GM21381 (cell line): ENCODE results near the gene TP53TG5.
"Not testable (repeated sequence)": the region's sequence is repeated elsewhere in the genome, so short reads cannot be mapped to it uniquely, and the experiment has no call there.

ENCODE experiments used
- ATAC-seq: cut with Tn5 transposase; IDR thresholded peaks from one replicate; pipeline ENCODE4 v1.9.1; 2021; ENCODE audit warnings: mild to moderate bottlenecking, moderate library complexity; ENCODE audit not compliant: unreplicated experiment

TP53TG5 gene

DNA sequence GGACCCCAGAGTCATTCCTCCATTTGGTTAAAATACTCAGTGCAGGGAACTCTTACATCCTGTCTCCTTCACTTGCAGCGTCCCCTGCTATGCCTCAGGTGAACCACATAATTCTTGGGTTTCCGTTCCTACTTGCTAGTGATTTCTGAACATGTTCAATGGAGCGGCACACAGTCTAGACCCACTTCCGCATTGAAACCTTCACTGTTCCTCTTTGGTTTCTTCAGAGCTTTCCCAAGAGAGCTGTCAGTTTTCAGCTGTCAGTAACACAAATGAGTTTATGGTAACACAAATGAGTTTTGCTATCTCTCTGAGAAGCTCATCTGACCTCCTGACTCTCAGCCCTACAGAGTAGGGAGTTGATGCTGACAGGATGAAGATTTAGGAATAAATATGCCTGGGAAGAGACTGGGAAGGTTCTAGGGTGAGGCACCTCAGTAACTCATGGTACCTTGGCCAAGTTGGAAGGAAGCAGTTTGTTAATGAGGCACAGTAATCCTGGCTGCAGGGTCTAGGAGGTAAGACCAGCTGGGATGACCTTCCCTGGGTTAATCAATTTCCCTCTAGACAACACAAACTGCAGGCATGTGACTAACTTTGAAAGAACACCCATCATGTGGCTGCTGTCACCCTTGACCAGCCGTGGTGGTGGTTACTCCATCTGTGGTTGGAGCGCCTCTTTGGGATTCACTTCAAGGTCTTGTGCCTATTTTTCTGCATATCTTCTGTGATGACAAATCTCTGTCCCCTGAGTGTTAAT lies 9.7 kb downstream of the TP53TG5 start:
- peak; percentile 71 for ATAC-seq

DNA sequence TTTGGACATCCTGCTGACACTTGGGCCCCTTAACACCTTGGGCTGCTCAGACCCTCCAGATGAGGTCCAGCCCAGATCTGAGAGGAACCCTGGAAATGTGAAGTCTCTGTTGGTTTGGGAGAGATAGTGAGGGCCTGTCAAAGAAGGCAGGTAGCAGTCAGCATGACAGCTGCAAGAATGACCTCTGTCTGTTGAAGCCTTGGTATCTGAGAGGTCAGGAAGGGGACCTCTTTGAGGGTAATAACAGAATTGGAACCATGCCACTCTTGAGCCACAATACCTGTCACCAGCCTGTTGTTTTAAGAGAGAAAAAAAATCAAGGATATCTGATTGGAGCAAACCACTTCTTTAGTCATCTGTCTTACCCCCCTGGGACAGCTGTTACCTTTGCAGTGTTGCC lies 11.0 kb downstream of the TP53TG5 start:
- ATAC-seq: no peak

DNA sequence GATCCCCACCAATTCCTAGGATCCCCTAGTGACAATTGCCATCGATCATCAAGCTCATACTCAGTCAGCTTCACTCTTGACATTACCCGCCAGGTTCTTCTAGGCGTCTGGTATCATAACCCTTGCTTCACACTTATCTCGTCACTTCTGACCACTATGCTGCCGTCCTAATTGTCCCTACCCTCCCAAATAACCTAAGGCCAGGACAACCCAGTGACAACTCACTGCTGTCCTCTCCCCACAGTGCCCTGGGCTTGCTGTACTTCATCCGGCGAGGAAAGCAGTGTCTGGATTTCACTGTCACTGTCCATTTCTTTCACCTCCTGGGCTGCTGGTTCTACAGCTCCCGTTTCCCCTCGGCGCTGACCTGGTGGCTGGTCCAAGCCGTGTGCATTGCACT lies 11.5 kb downstream of the TP53TG5 start:
- ATAC-seq: no peak

DNA sequence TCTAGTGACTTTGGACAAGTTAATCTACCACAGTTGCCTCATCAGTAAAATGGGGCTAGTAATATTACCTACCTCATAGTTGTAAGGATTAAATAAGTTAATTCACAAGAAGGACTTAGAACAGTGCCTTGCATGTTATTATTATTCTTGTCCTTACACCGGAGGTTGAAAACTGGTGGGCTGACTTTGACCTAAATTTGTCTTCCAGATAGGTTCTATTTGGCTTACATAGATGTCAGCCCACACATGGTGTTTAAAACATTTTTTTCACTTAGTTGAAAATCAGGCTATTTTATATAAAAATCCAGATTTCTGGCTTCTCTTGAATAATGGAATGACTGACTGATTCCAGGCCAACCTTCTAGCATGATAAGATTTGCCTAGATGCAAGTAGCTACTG lies 11.9 kb downstream of the TP53TG5 start:
- no peak for ATAC-seq

DNA sequence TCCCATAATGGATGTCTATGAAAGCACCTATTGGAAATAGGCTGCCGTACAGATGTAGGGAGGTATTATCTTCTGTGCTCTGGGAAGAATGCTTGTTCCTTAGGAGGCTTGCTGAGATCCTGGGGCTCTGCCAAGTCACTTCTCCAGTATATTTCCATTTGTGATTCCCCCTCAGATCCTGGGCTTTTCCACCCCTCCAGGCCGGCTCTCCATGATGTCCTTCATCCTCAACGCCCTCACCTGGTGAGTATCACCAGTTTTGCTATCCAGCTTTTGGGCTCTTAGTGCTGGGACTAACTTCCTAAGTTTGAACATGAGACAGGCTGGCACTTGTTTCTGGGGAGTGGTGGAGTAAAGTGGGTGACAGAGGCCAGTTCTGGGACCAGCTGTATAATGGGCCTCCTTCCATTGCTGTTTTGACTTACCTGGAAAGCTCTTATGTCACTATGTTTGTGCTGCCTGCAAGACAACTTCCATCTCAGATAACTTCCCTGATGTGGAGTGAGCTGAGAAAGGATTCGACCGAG lies 12.6 kb downstream of the TP53TG5 start:
- no peak for ATAC-seq

DNA sequence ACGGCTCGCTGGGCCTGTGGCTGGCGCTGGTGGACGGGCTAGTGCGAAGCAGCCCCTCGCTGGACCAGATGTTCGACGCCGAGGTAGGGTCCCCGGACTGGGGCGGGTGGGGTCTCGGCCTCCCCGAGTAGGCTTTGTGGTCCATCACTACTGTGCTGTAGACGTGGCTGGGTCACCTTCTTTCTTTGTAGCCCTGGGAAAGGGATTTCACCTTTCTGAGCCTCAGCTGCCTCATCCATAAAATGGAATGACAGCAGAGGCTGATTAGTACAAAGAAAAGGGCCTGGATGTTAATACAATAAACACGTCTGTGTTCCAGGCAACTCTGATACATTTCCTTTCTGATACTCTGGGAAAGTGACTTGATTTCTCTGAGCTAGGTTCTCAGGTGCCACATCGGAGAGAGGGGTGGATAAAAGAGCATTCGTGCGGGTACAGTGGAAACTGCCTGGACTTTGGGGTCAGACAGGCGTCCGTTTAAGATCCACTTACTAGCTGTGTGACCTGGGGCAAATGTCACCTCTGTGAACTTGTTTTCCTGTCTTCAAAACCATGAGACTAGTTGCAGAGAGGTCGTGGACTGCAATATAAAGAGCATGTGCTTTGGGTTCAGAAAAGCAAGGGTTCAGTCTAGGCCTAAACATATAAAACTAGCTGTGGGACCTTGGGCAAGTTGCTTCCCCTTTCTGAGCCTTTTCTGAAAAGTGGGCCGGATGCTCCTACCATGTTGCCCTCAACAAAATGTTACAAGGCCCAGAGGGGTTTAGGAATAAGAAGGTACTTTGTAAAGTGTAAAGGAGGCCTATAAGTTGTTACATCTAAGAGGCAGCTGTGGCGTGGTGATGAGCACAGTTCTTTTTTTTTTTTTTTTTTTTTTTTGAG lies 14.3 kb downstream of the TP53TG5 start:
- no peak for ATAC-seq

DNA sequence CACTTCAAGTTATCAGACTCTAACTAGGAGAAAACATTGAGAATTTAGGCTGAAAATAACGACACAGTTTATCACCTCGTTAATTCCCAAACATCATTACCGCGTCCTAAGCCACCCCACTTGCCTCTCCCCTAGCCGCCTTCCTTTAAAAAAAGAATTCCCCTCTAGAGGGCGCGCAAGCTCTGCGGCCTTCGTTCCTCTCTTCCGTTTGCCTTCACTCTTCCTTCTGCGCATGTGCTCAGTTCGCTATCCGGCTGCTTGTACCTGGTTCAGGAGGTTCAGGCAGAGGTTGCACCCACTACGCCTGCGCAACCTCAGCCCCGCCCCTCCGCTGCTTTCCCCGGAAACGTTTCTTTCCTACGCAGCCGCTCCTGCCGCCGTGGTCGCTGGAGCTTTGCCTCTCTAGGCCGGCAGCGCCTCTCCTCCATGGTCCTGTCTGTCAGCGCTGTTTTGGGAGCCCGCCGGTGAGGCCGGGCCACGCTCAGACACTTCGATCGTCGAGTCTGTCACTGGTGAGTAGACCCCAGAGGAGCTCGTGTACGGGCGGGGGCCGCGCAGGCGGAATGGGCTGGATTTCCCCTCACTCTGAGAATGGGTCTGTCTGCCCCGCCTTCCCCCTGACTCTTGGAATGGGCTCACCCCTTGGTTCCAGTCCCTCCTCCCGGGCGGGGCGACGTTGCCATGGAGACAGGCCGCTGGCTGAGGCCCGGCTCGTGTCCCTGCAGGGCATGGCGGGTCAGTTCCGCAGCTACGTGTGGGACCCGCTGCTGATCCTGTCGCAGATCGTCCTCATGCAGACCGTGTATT lies 15.1 kb downstream of the TP53TG5 start, which contains the start of gene SYS1:
SYS1 (plus strand) TSS at position 353 of the 807 bp plus-strand sequence; CDS start at position 729, 376 bp downstream.
- ATAC-seq: peak; percentile 85

DNA sequence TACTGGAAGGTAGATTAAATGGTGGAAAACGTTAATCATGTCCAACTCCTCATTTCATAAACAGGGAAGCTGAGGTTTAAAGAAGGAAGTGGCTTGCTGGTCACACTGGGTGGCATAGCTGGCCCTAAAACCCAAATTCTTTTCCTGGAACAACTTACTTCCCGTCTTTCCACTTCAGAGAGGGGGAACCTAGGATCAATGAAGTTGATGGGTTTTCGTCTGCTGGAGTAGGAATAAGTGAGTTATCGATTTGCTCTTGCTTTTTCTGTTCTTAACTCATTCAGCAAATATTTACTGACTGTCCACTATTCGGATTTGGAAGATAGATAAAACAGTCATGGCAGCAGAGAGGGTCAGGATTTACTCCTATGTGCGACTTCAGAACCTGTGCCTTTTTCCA lies 16.3 kb downstream of the TP53TG5 start:
- no peak for ATAC-seq

DNA sequence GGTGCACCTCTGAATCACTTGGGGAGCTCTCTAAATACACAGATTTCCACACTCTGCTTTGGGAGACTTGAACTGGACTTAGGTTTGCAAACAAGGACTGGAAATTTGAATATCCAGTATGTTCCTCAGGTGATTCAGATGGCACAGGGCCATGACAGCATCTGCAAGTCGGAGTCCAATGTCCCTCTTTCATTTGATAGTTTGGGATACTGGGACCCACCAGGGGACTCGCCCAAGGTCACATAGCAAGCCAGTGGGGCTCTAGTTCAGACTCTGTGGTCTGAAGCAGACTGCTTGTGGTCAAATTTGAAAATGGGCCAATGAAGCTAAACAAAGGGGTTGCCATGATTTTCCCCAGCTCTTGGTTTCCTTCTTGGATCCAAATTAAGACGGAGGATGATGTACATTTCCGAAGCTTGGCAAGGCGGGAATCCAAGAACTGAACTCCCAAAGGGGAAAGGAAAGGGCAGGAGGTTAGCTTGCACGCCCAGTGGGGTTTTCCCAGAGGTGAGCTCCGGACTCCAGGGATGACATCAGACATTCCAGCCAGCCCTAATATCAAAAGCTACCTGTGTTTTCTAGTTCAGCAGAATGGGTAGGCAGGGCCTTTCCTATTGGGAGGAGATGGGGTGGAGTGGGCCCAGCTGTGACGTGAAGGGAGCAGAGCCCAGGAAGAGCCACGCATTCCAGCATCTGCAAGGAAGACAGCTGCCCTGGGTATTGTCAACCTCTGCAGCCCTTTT lies 18.5 kb downstream of the TP53TG5 start:
- no peak for ATAC-seq

DNA sequence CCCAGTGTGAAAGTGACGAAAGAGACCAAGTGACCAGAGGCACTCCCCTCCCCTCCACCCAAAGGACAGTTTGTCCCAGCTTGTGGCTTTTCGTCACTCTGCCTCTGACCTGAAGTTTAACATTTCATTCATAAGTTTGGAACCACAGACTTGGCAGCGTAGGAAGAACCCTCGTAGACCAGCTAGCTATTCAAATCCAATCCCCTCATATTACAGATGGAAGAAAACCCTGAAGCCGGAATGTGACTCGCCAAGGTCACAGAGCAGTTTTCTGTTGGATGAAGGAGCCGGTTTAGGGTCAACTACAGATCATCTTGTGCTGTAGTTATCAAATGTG lies 19.1 kb downstream of the TP53TG5 start:
- no peak for ATAC-seq

DNA sequence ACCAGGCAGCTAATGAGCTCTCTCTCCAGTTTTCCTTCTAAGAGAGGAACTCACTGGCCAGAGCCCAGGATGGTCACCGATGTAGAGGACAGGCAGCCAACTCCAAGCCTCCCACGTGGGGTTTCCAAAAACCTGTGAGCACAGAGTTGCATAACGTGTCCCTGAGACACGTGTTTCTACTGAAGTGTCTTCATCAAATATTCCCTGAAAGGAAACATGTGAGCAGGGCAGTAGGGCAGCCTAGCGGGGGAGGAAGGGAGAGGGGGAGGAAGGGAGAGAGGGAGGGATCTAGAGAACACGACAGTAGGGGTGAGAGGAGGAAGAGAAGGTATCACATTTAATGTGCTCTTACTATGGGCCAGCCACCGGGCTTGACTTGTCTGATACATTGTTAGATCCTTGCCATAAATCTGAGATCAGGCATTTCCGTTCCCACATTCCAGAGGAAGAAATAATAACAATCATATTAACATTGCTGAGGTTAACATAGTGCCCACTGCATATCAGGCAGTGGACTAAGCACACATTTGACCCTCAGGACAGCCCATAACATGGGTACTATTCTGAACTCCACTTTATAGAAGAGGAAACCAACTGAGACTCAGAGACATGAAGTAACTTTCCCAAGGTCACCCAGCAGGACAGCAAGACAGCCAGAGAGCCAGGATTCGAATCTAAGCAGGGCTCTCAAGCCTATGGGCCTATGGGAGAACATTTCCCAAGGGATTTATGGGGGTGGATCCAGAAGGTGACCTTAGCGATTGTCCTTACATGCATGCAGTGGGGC lies 19.6 kb downstream of the TP53TG5 start:
- no peak for ATAC-seq

DNA sequence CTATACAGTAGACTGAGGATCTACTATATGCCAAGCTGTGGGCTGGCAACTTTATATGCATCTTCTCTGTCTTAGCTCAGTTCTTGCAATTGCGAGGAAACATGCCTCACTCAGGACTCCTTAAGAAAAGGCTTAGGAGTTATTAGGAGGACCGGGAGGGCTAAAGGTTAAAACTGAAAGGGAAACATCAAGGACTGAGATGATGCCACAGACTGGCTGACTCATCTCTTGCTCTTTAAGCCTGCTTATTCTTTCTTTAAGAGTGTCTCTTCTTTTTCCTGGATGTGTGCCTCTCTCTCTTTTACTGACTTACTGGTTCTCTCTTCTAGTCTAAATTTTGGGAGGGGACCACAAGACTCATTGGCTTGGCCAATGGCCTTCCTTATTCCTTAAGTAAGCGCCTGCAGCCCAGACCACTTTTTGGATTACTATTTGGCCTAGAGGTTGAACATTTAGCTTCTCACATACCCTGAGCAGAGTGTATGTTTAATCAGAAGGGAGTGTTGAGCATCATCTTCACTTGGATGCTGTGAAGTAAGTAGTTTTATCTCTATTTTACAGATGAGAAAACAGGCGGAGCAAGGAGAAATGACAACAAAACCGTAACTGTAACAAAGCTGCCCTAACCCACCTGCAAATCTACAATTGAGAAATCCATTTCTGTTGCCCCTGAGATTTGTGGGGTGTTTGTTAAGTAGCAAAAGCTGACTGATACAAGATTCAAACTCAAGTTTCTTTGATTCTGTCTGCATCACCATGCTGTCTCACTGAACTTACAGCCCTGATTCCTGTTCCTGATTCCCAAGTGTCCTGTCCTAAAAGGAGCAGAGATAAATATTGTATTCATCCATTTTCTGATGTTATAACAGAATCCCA lies 22.7 kb downstream of the TP53TG5 start:
- ATAC-seq: no peak

DNA sequence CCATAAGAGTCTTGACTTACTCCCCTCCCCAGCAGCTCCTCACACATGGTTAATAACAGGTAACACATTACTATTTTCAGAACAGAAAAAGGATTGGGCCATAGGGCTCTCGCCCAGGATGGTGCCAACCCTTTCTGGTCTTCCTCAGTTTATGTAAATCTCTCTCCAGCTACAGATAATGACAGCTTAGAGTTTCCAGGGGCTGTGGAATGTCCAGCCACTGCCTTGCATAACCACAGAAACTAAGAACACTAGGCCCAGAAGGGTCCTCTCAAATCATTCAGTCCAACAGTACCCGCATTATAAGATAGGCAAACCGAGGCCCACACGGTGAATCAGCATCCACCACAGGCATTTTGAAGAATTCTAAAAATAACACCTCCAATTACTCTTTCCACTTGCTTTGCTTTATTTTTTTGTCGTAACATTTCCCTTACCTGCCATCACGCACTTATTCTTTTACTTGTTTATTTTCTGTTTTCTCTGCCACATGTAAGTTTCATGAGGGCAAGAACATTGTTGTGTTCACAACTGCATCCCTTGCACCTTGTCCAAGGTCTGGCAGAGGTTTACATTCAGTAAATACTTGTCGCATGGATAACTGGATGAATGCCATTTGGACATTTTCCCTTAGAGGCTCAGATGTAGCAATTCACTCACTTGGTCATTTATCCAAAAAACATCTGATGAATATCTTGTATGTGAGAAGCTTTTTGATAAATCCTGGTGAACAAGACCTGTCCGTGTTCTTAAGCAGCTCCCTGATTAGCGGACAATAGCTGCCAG lies 23.5 kb downstream of the TP53TG5 start:
- no peak for ATAC-seq

DNA sequence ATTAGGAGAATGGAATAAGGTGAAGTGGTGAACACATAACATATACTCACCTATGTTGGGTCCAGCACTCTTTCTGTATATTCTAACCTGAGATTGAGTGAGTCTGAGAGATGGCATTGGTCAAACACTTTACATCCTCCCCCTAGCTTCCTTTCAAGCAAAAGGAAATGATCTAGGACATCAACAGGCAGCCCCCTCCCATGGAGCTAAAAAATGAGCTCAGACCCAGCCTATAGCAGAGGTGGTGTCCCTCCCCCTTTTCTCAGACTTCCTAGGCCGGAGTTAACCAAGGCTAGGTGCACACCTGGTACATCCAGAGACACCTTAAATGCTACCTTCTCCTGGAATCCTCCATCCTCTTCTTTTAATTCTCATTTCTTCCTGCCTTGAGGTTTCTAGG lies 24.4 kb downstream of the TP53TG5 start:
- no peak for ATAC-seq

DNA sequence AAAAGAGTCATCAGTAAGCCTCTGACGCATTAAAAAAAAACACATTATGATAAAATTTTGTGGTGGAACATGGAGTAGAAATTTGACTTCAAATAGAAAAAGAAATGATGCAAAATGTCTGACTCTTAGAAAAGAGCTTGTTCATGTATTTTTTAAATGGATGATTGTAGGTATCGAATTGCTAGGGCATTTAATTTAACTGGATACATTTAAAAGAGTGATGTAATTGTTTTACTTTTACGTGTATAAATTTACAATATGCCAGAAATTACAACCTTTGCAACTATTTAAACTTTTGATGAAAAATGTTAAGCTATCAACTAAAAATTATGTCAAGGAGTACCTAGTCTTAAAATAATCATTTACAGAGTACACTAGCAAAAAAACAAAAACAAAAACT lies 25.4 kb downstream of the TP53TG5 start:
- ATAC-seq: no peak

DNA sequence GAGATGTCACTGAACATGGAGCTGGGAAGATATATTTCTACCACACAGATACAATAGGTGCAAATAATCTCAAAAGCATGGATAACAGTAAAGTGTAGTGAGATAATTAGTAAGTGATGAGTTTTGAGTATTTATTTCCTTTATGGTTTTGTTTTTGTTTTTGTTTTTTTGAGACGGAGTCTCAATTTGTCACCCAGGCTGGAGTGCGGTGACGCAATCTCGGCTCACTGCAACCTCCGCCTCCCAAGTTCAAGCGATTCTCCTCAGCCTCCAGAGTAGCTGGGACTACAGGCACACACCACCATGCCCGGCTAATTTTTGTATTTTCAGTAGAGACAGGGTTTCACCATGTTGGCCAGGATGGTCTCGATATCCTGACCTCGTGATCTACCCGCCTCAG lies 27.3 kb downstream of the TP53TG5 start:
- not testable (repeated sequence) for ATAC-seq

DNA sequence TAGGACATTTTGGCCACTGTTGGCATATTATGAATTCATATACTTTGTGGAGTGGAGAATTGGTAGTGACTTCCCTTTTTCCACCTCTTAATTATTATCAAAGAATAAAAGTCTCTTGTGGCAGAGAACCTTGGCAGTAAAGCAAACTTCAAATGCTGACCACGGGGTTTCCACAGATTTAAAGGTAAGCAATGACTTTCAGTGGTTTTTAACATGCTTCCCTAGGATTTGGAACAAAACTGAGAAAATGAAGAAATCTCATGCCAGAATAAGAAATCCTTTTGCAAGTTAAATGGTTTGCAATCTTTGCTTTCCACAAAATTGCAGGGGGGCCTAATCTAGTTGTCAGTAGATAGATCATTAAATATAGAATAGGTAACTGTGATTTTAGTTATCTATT lies 27.9 kb downstream of the TP53TG5 start:
- no peak for ATAC-seq
